ENCODE measurements around the gene NTRK2.

- TF ChIP-seq, protein P1, sequence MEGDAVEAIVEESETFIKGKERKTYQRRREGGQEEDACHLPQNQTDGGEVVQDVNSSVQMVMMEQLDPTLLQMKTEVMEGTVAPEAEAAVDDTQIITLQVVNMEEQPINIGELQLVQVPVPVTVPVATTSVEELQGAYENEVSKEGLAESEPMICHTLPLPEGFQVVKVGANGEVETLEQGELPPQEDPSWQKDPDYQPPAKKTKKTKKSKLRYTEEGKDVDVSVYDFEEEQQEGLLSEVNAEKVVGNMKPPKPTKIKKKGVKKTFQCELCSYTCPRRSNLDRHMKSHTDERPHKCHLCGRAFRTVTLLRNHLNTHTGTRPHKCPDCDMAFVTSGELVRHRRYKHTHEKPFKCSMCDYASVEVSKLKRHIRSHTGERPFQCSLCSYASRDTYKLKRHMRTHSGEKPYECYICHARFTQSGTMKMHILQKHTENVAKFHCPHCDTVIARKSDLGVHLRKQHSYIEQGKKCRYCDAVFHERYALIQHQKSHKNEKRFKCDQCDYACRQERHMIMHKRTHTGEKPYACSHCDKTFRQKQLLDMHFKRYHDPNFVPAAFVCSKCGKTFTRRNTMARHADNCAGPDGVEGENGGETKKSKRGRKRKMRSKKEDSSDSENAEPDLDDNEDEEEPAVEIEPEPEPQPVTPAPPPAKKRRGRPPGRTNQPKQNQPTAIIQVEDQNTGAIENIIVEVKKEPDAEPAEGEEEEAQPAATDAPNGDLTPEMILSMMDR (IDR thresholded peaks at IDR 0.05; ENCODE audit: insufficient read depth, low read depth, low read length) = no peak
- TF ChIP-seq EZH2 (IDR thresholded peaks at IDR 0.05; ENCODE audit: insufficient read depth, low read length) = no peak
These were observed 289.8 kb downstream of the NTRK2 start for GRCh38 chr9:84959339-84959738.
